IPS-15b (cell line): ENCODE measurements around the gene SUN1.

ENCODE experiments used
- H3K27me3 ChIP-seq: one replicate; pipeline ENCODE4 v1.6.1; 2013; ENCODE audit warnings: low read length; ENCODE audit not compliant: control insufficient read depth, insufficient read depth
- H3K36me3 ChIP-seq: one replicate; pipeline ENCODE4 v1.6.1; 2013; ENCODE audit warnings: low read length; ENCODE audit not compliant: control insufficient read depth, insufficient read depth
- H3K4me1 ChIP-seq: one replicate; pipeline ENCODE4 v1.6.1; 2013; ENCODE audit warnings: mild to moderate bottlenecking, low read length; ENCODE audit not compliant: control insufficient read depth, insufficient read depth
- H3K4me3 ChIP-seq: one replicate; pipeline ENCODE4 v1.5.1; 2013; ENCODE audit warnings: low read depth, low read length
- H3K9ac ChIP-seq: one replicate; pipeline ENCODE4 v1.6.1; 2013; ENCODE audit warnings: low read depth, mild to moderate bottlenecking, low read length
- H3K9me3 ChIP-seq: one replicate; pipeline ENCODE4 v1.6.1; 2013; ENCODE audit warnings: mild to moderate bottlenecking, low read length; ENCODE audit not compliant: control insufficient read depth, insufficient read depth

SUN1 gene, protein sequence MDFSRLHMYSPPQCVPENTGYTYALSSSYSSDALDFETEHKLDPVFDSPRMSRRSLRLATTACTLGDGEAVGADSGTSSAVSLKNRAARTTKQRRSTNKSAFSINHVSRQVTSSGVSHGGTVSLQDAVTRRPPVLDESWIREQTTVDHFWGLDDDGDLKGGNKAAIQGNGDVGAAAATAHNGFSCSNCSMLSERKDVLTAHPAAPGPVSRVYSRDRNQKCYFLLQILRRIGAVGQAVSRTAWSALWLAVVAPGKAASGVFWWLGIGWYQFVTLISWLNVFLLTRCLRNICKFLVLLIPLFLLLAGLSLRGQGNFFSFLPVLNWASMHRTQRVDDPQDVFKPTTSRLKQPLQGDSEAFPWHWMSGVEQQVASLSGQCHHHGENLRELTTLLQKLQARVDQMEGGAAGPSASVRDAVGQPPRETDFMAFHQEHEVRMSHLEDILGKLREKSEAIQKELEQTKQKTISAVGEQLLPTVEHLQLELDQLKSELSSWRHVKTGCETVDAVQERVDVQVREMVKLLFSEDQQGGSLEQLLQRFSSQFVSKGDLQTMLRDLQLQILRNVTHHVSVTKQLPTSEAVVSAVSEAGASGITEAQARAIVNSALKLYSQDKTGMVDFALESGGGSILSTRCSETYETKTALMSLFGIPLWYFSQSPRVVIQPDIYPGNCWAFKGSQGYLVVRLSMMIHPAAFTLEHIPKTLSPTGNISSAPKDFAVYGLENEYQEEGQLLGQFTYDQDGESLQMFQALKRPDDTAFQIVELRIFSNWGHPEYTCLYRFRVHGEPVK

DNA sequence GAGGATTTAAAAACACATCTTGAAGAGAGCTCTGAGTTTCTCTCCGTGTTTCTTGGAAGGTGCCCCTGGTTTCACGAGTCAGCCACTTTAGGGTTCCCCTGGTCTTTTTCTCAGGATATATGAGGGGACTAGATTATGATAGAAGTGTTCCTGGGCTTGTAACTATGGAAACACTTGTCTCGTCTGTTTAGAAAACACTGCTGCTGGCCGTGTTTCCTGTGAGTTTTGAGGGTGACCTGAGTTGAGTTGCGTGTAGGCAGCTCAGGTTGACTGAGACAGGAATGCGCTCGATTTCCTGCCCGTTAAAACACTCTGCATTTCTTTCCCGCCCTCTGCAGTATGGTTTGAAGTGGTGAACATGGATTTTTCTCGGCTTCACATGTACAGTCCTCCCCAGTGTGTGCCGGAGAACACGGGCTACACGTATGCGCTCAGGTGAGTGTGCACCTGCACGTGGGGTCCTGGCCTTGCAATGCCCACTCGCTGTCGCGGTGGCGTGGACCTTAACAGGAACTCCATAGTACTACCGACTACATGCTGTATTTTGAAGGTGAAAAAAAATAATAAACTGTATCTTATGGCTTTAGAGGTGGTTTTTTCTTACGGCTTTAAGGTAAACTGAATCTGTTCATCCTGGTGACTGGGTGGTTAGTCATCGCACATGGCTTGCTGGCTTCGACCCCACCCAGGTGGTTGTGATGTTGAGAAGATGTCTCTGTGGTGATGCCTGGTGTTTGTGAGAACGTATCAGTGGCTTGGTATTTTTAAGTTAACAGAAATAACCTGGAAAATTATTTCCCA is at the start of gene SUN1:
Gene SUN1 (plus strand): TSS at position 310 of the 801 bp plus-strand sequence. CDS start 49 bp downstream, at position 359.
- Histone ChIP-seq H3K4me1 (peaks cover 14% of the 10 kb centered on the region), H3K9ac (no peak within 1 kb of the TSS), H3K27me3 (no peaks in the 10 kb centered on the region), H3K4me3 (no peak within 1 kb of the TSS), H3K9me3 (no peaks in the 10 kb centered on the region), H3K36me3 (peaks cover 25% of the 10 kb centered on the region)

DNA sequence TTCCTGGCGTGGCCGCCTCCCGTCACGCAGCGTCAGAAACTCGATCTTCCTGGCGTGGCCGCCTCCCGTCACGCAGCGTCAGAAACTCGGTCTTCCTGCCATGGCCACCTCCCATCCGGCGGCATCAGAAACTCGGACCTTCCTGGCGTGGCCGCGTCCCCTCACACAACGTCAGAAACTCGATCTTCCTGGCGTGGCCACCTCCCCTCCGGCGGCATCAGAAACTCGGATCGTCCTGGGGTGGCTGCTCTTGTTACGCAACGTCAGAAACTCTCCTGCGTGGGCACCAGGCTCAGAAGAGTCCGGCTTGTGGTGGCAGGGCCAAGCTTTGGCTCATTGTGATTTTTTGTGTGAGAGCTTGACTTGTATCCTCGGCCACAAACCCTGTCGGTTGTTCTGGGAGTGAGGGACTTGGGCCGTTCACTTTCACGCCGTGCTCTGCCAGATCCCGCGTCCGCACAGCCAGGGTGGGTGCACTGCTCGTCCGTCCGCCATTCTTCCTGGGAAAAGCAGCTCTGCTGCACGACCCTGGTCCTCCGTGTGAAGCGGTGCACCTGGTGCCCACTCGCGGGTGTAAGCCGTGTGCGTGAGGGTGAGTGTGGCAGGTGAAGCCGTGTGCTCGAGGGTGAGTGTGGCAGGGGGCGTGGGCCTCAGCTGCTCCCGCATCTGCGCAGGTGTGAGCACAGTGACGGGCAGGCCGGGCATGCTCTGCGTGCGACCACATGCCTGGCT is 49.4 kb upstream of the SUN1 start:
- Histone ChIP-seq H3K27me3 (no peaks in the 10 kb centered on the region), H3K36me3 (peaks cover 48% of the 10 kb centered on the region)

DNA sequence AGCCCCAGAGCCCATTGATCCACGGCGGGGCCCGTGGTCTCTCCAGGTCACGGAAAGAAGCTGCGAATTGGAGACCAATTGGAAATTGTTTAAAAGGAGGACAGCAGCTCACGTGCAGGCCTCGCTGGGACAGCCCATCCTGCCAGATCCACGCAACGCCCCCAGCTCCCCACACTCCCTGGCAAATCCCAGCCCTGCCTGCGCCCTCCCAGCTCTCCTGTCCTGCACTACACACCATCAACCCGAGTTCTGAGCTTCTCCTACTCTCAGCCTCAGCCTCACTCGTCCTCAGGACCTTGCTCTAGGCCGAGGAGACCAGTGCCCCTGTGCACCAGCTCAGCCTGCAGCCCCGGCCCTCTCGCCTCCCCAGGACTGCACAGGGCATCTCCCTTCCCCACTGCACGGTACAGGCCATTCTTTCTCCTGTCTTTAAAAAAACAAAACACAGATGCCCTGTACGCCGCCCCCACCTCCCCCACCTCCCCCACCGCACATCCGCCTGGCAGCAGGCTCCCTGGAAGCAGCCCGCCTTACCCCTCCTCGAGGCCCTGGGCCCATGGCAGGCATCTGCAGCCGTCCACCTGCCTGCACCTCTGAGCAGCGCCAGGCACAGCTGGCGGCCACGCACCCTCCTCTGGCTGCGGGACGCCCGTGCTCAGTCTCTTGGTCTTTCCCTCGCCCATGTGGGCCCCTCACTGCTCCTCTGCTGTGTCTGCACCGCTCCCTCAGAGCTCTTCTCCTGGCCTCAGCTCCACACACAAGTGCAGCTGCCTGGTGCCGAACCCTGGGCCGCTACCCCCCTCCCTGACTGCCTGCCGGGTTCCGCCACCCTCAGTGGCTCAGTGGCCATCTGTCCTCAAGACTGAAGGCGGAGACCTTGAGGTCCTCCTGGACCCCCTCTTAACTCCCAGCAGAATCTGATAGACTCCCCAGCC is 48.5 kb upstream of the SUN1 start:
- H3K4me1 ChIP-seq = no peaks in the 10 kb centered on the region
- no peak overlapping the region for H3K9ac ChIP-seq
- no peak overlapping the region for H3K4me3 ChIP-seq
- no peaks in the 10 kb centered on the region for H3K27me3 ChIP-seq
- no peaks in the 10 kb centered on the region for H3K9me3 ChIP-seq
- H3K36me3 ChIP-seq = peaks cover 48% of the 10 kb centered on the region

More for the DNA sequence above, 49.4 kb upstream of the SUN1 start:
- Histone ChIP-seq H3K4me3 (no peak overlapping the region), H3K9ac (no peak overlapping the region), H3K9me3 (no peaks in the 10 kb centered on the region), H3K4me1 (no peaks in the 10 kb centered on the region)

DNA sequence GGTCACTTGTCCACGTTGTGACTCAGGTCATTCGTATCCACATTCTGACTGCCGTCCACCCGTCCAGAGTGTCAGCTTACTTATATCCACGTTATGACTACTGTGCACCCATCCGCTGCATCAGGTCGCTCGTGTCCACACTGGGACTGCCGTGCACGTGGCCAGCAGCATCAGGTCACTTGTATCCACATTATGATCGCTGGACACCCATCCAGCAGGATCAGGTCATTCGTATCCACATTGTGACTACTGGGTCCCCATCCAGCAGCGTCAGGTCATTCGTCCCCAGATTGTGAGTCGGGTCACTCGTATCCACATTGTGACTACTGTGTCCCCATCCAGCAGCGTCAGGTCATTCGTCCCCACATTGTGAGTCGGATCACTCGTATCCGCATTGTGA is 47.3 kb upstream of the SUN1 start:
- Histone ChIP-seq H3K4me3 (no peak overlapping the region), H3K27me3 (no peaks in the 10 kb centered on the region), H3K9ac (no peak overlapping the region), H3K4me1 (no peaks in the 10 kb centered on the region), H3K36me3 (peaks cover 42% of the 10 kb centered on the region), H3K9me3 (no peaks in the 10 kb centered on the region)

DNA sequence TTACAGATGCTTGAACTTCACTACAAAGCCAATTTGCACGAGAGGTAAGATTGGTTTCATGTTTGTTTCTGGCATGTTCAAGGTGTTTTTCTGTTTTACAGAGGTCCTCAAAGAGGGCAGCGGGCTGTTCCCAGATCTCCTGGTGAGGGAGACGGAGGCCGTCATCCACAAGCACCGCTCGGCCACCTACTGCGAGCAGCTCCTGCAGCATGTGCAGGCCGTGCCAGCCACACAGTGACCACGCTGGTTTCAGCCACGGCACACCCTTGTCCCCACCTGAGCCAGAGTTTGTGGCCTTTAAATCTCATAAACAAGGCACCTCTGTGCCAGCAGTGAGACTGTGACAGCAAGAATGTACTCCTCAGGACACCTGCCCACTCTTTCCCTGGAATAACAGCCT is 46.9 kb upstream of the SUN1 start:
- Histone ChIP-seq H3K9ac (no peak overlapping the region), H3K9me3 (no peaks in the 10 kb centered on the region), H3K4me1 (no peaks in the 10 kb centered on the region), H3K27me3 (no peaks in the 10 kb centered on the region), H3K4me3 (no peak overlapping the region), H3K36me3 (peaks cover 40% of the 10 kb centered on the region)

DNA sequence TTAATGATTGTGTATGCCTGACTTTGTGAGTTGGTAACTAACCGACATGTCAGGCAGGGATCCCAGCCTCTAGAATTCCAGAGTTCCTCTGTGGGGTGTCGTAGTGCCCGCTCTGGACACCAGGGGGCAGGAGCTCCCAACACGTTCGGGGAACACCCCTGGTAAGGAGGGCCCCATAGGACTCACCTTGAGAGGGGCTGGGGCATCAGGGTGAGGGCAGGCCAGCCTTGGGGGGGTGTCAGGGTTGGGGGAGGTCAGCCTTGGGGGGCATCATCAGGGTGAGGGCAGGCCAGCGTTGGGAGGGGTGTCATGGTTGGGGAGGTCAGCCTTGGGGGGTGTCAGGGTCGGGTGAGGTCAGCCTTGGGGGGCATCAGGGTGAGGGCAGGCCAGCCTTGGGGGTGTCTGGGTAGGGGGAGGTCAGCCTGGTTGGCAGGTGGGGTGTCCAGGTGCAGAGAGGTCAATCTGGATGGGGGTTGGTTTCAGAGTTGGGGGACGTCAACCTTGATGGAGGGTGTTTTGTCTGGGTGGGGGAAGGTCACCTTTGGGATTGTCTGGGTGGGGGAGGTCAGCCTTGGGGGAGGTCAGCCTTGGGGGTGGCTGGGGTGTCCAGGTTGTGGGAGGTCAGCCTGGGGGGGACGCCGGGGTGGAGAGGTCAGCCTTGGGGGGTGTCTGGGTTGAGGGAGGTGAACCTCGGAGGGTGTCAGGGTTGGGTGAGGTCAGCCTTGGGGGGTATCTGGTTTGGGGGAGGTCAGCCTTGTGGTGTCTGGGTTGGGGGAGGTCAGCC is 45.6 kb upstream of the SUN1 start:
- Histone ChIP-seq H3K9me3 (no peaks in the 10 kb centered on the region), H3K4me1 (no peaks in the 10 kb centered on the region), H3K36me3 (peaks cover 39% of the 10 kb centered on the region), H3K9ac (no peak overlapping the region), H3K27me3 (no peaks in the 10 kb centered on the region), H3K4me3 (no peak overlapping the region)

DNA sequence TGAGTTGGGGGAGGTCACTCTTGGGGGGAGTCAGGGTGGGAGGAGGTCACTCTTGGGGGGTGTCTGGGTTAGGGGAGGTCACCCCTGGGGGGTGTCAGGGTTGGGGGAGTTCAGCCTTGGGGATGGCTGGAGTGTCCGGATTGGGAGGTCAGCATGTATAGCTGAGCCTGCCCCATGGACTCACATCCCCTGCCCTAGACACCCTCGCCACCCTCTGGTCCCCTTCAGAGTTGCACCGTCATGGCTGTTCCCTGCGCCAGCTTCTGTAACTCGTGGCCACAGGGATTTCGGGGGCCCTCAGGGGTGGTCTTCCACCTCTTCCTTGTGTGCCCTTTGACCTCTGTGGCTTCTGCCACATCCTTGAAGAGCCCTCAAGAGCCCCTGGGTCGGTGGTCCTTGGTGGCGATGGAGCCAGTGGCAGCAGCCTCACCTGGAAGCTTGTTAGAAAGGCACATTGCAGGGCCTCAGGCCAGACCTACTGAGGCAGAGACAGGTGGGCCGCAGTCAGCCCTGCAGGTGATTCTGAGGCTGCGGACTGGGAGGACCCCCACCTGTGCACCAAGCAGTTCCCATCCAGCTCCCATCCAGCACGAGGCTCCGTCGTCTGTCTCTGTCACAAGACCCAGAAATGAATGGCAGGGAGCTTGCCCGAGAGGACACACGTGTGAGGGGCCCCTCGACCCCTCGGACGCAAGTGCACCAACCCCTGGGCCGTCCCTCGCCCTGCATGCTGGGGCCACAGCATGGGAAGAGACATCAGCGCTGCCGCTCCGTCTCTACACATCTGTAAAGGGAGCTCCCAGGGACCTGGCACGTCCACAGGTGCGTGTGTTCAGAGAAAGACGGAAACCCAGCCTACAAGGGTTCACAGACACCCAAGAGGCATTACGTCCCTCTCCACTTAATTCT is 44.7 kb upstream of the SUN1 start:
- no peak overlapping the region for H3K4me3 ChIP-seq
- H3K36me3 ChIP-seq = peaks cover 30% of the 10 kb centered on the region
- no peaks in the 10 kb centered on the region for H3K27me3 ChIP-seq
- no peak overlapping the region for H3K9ac ChIP-seq
- H3K9me3 ChIP-seq = no peaks in the 10 kb centered on the region
- H3K4me1 ChIP-seq = no peaks in the 10 kb centered on the region

DNA sequence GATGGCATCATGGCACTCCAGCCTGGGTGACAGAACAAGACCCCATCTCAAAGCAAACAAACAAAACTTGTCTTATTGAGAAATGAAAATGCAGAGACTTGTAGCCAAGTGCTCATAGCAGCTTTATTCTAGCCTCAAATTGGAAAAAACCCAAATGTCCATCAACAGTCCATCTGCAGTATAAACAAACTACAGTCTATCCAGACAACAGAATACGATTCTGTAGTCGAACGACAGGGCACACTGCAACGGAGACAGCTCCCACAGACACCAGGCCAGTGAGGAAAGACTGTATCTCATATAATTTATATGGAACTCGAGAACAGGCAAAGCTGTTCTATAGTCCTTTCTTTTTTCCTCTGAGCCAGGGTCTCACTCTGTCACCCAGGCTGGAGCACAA is 40.8 kb upstream of the SUN1 start:
- H3K4me3 ChIP-seq = no peak overlapping the region
- no peaks in the 10 kb centered on the region for H3K9me3 ChIP-seq
- H3K4me1 ChIP-seq = no peaks in the 10 kb centered on the region
- peaks cover 7% of the 10 kb centered on the region for H3K36me3 ChIP-seq
- no peaks in the 10 kb centered on the region for H3K27me3 ChIP-seq
- H3K9ac ChIP-seq = no peak overlapping the region

DNA sequence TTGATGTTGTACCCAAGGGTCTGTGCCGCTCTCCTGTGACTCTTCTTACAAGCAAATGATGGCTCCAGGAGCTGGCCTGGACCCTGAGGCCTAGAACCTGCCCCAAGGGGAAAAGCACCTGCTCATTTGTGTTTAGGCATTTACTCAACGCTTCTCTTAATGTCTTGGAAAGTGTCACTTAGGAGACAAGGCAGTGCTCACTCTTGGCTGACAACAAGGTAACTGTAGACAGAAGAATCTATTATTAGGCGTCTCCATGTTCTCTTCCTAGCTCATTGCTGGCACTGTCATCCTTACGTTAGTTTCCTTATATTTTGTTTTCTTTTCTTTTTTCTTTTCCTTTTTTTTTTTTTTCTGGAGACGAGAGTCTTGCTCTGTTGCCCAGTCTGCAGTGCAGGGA is 38.1 kb upstream of the SUN1 start:
- H3K9me3 ChIP-seq = no peaks in the 10 kb centered on the region
- H3K4me1 ChIP-seq = no peaks in the 10 kb centered on the region
- no peaks in the 10 kb centered on the region for H3K36me3 ChIP-seq
- no peak overlapping the region for H3K4me3 ChIP-seq
- no peak overlapping the region for H3K9ac ChIP-seq
- no peaks in the 10 kb centered on the region for H3K27me3 ChIP-seq
